Stomach (tissue), 9 donors: Measurements from ENCODE around the gene SPINDOC. TPM values are rescaled to one million over a fixed set of nuclear protein-coding genes. Genes with fewer than 3 reads are reported as not detected.
"Not testable (repeated sequence)": the region's sequence is repeated elsewhere in the genome, so short reads cannot be mapped to it uniquely, and the experiment has no call there.

Experiments
- DNase-seq, 2 donors: peaks; one replicate each; pipeline versions ENCODE4 v3.0.0 to v3.0.0-alpha.2; 2013 to 2019
- H3K27ac ChIP-seq, 5 donors: fragments of 200-600 bp in 4 of 5; sonication (generic) in 4 of 5; one replicate each; pipeline ENCODE4 v1.5.1; 2013 to 2019; ENCODE audit warnings: mild to moderate bottlenecking in 1 of 5, moderate library complexity in 1 of 5
- H3K27me3 ChIP-seq, 3 donors: fragments of 200-600 bp; sonication (generic); one replicate each; pipeline ENCODE4 v1.5.1; 2017 to 2019; ENCODE audit warnings: mixed run types in 1 of 3
- H3K36me3 ChIP-seq, 4 donors: fragments of 200-600 bp; sonication (generic); 1 replicate in 3 of 4; 2 replicates in 1 of 4; pipeline ENCODE4 v1.5.1; 2016 to 2019
- H3K4me1 ChIP-seq, 4 donors: fragments of 200-600 bp; sonication (generic); one replicate each; pipeline ENCODE4 v1.5.1; 2016 to 2019
- H3K4me3 ChIP-seq, 4 donors: fragments of 200-600 bp; sonication (generic) in 3 of 4; one replicate each; pipeline ENCODE4 v1.5.1; 2016 to 2019; ENCODE audit warnings: mild to moderate bottlenecking in 1 of 4
- H3K9me3 ChIP-seq, 4 donors: fragments of 200-600 bp; sonication (generic); one replicate each; pipeline ENCODE4 v1.5.1; 2016 to 2019
- CTCF ChIP-seq, 7 experiments: fragments of 450-650 bp in 4 of 7; fragments of 200-600 bp in 3 of 7; sonication (generic) in 3 of 7; IDR thresholded peaks; one replicate each; pipeline ENCODE4 v1.5.1; 2016 to 2019; ENCODE audit warnings: antibody characterized with exemption in 7 of 7, control low read depth in 2 of 7, mild to moderate bottlenecking in 1 of 7
- EP300 ChIP-seq: sonication (generic); formaldehyde crosslinking; IDR thresholded peaks from one replicate; pipeline ENCODE4 v1.6.1; 2017; ENCODE audit warnings: antibody characterized with exemption
- POLR2A ChIP-seq, 4 donors: fragments of 450-650 bp; IDR thresholded peaks; one replicate each; pipeline ENCODE4 v1.6.1; 2016; ENCODE audit warnings: antibody characterized with exemption in 4 of 4, control low read depth in 2 of 4, mild to moderate bottlenecking in 1 of 4, moderate library complexity in 1 of 4
- POLR2AphosphoS5 ChIP-seq, 3 donors: sonication (generic); formaldehyde crosslinking; IDR thresholded peaks; one replicate each; pipeline ENCODE4 v1.6.1; 2016; ENCODE audit warnings: antibody characterized with exemption in 3 of 3
- WGBS, 5 donors: extraction: QIAGEN DNeasy Blood & Tissue Kit in 3 of 5; methylation state at CpG; one replicate each; pipeline versions ENCODE4 v1.1.5 to v1.1.7; 2013 to 2018; 5-methylcytosine and 5-hydroxymethylcytosine counted together
- intact Hi-C: fragments of 100-400 bp; cut with DNase I; formaldehyde crosslinking; loops from one replicate; pipeline ENCODE4 v1.15.1; 2023; ENCODE audit warnings: low total_unique reads
- polyA plus RNA-seq, 3 donors: library from polyadenylated mRNA; stranded (reverse); fragments of 200-250 nt; gene quantifications; one replicate each; pipeline ENCODE4 v1.2.3, GENCODE V29; 2013
- total RNA-seq, 5 donors: library from RNA; depleted of rRNA; stranded (reverse); fragments of >200 nt; gene quantifications; one replicate each; pipeline versions ENCODE4 v1.1.0 to v1.2.3, GENCODE V29; 2014 to 2016
- donor health status: healthy with polysubstance abuse.
- donor health status: Bipolar disorder and iron deficiency.
- donor health status: healthy.

The SPINDOC gene
- total and polyA plus RNA-seq, 8 donors, result 0.45 to 13.6 (median 5.7) TPM

- Histone ChIP-seq H3K27me3 (peaks cover 0 to 17% (median 6%) of the 10 kb centered on the region in 3 donors), H3K4me1 (peaks cover 29 to 43% (median 39%) of the 10 kb centered on the region in 4 donors), H3K27ac (peak overlapping the region in 4 of 5 donors; percentile 56 to 87 (median 76)), H3K36me3 (no peaks in the 10 kb centered on the region), H3K4me3 (peak overlapping the region; percentile 83 to 92 (median 88)), H3K9me3 (no peaks in the 10 kb centered on the region)
- WGBS, 5 donors, result 14 to 28% (median 21%) methylated on average over 15 to 35 of the region's 35 CpGs
- DNase-seq, result peak in 1 of 2 donors; percentile 62
- intact Hi-C loops, result loop anchor here (5.0 kb wide), 1 partner anchor 37 kb away; no protein-coding TSS in a partner anchor
- TF ChIP-seq POLR2AphosphoS5 (IDR thresholded peaks at IDR 0.05) (no peak), EP300 (no peak), CTCF (IDR thresholded peaks at IDR 0.05) (no peak), POLR2A (IDR thresholded peaks at IDR 0.05) (no peak)
Measured at GRCh38 chr11:63769714-63770455, 43.4 kb upstream of the SPINDOC start.

DNA sequence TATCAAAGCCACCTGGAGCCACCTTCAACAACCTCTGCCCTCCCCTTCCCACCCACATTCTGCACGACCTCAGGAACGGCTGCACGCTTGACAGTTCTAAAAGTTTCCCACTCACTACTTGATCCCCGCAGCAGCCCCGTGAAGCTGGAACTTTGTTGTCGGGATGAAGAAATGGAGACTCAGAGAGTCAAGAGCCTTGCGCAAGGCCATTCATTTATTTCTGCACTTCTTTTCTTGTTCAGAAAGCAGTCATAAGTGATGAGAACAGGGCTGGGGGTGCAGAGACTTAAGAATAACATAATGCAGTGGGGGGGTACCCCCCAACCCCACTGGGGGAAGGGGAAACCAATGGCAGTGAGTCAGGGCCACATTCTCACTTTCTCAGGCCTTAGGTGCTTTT lies 42.5 kb upstream of the SPINDOC start:
- Histone ChIP-seq H3K4me3 (no peak overlapping the region), H3K9me3 (no peaks in the 10 kb centered on the region), H3K27me3 (peaks cover 0 to 17% (median 6%) of the 10 kb centered on the region in 3 donors), H3K36me3 (no peaks in the 10 kb centered on the region), H3K27ac (no peak overlapping the region), H3K4me1 (peaks cover 20 to 34% (median 30%) of the 10 kb centered on the region in 4 donors)
- TF ChIP-seq CTCF (IDR thresholded peaks at IDR 0.05) (no peak), POLR2AphosphoS5 (IDR thresholded peaks at IDR 0.05) (no peak), EP300 (no peak), POLR2A (IDR thresholded peaks at IDR 0.05) (no peak)
- intact Hi-C loops, result loop anchor here (5.0 kb wide), 1 partner anchor 37 kb away; no protein-coding TSS in a partner anchor
- no peak for DNase-seq
- WGBS, 5 donors, result 84 to 92% (median 91%) methylated on average over 7 of the region's 7 CpGs

GRCh38 chr11:63771741-63772318 lies 41.4 kb upstream of the SPINDOC start:
- 84 to 96% (median 91%) methylated on average over 2 of the region's 2 CpGs for WGBS, 5 donors

GRCh38 chr11:63775191-63775590 lies 38.1 kb upstream of the SPINDOC start:
- Histone ChIP-seq H3K9me3 (no peaks in the 10 kb centered on the region), H3K4me3 (no peak overlapping the region), H3K36me3 (no peaks in the 10 kb centered on the region), H3K27me3 (peaks cover 0 to under 1% (median 0%) of the 10 kb centered on the region in 3 donors), H3K4me1 (peaks cover 0 to 2% (median under 1%) of the 10 kb centered on the region in 4 donors), H3K27ac (no peak overlapping the region)
- DNase-seq, result no peak
- TF ChIP-seq EP300 (no peak), CTCF (IDR thresholded peaks at IDR 0.05) (no peak), POLR2AphosphoS5 (IDR thresholded peaks at IDR 0.05) (no peak), POLR2A (IDR thresholded peaks at IDR 0.05) (no peak)
- WGBS, 5 donors, result 35 to 69% (median 54%) methylated on average over 3 of the region's 3 CpGs
- intact Hi-C loops, result no loop called here

More at GRCh38 chr11:63771741-63772318, 41.4 kb upstream of the SPINDOC start:
- not testable (repeated sequence) for H3K27ac ChIP-seq, H3K4me3 ChIP-seq, H3K36me3 ChIP-seq, DNase-seq, H3K9me3 ChIP-seq
- intact Hi-C loops, result loop anchor here (5.0 kb wide), 1 partner anchor 35 kb away; no protein-coding TSS in a partner anchor
- Histone ChIP-seq H3K4me1 (peaks cover 12 to 24% (median 20%) of the 10 kb centered on the region in 4 donors), H3K27me3 (peaks cover 0 to 17% (median 6%) of the 10 kb centered on the region in 3 donors)
